A549 treated with Mapracorat at 1 μM for 4 hours (cell line): ENCODE measurements around the gene ZDHHC24. TPM values are rescaled to one million over a fixed set of nuclear protein-coding genes. Genes with fewer than 3 reads are reported as not detected.

ENCODE experiments used
- total RNA-seq: library from RNA; stranded (reverse); fragments of 200-300 nt; extraction: Qiagen RNA extraction; gene quantifications from 5 replicates; pipeline ENCODE4 v1.2.3, GENCODE V29; 2022

ZDHHC24 gene
- 6.2 to 14.4 TPM (median 13.6 TPM) in 5 replicates for total RNA-seq

GRCh38 chr11:66545701-66546367 is at the start of gene ZDHHC24:
Gene ZDHHC24 (minus strand): TSS chr11:66546048. CDS start chr11:66546003, 45 bp downstream.

GRCh38 chr11:66592457-66593302 is 46.8 kb upstream of the ZDHHC24 start, which contains the start of the genes CCDC87 and CCS:
Gene CCDC87 (minus strand): TSS chr11:66593063. CDS start chr11:66593015, 48 bp downstream.
Gene CCS (plus strand): TSS chr11:66593185. CDS start chr11:66593262, 77 bp downstream.

GRCh38 chr11:66568124-66568916 is 22.5 kb upstream of the ZDHHC24 start, which contains the start of gene CTSF:
Gene CTSF (minus strand): TSS chr11:66568606. CDS start chr11:66568486, 120 bp downstream.

GRCh38 chr11:66546368-66546965 is 619 bp upstream of the ZDHHC24 start, which contains the start of gene ACTN3:
Gene ACTN3 (plus strand): TSS chr11:66546903. CDS start chr11:66546938, 35 bp downstream.

GRCh38 chr11:66510271-66510989 is 35.4 kb downstream of the ZDHHC24 start, which contains the start of gene BBS1:
Gene BBS1 (plus strand): TSS chr11:66510635. CDS start chr11:66510660, 25 bp downstream.

GRCh38 chr11:66480117-66480938 is 65.5 kb downstream of the ZDHHC24 start, which contains the start of gene DPP3:
Gene DPP3 (plus strand): TSS chr11:66480434. CDS start chr11:66482201, 1,767 bp downstream.

Other genes starting within 250 kb of the ZDHHC24 start
- gene CD248, start 229.0 kb downstream of the ZDHHC24 start, total RNA-seq = not detected in 5 replicates
- gene RIN1, start 209.6 kb downstream of the ZDHHC24 start, total RNA-seq = 23.9 to 37.3 TPM (median 32.9 TPM) in 5 replicates
- 74.1 to 98.9 TPM (median 84.5 TPM) in 5 replicates for gene BRMS1, start 200.9 kb downstream of the ZDHHC24 start, total RNA-seq
- 12.7 to 20.1 TPM (median 17.5 TPM) in 5 replicates for gene B4GAT1, start 198.4 kb downstream of the ZDHHC24 start, total RNA-seq
- 6.4 to 7.5 TPM (median 6.8 TPM) in 5 replicates for gene SLC29A2, start 174.3 kb downstream of the ZDHHC24 start, total RNA-seq
- not detected in 5 replicates for gene NPAS4, start 125.0 kb downstream of the ZDHHC24 start, total RNA-seq
- gene MRPL11, start 107.2 kb downstream of the ZDHHC24 start, total RNA-seq = 96.7 to 118 TPM (median 111 TPM) in 5 replicates
- 3.6 to 5.6 TPM (median 5.1 TPM) in 5 replicates for gene PELI3, start 79.1 kb downstream of the ZDHHC24 start, total RNA-seq
- gene DPP3, start 65.6 kb downstream of the ZDHHC24 start, total RNA-seq = 52.7 to 59.0 TPM (median 57.5 TPM) in 5 replicates
- 8.2 to 11.7 TPM (median 9.5 TPM) in 5 replicates for gene BBS1, start 35.4 kb downstream of the ZDHHC24 start, total RNA-seq
- gene ACTN3, start 855 bp upstream of the ZDHHC24 start, total RNA-seq = not detected in 5 replicates
- gene CTSF, start 22.6 kb upstream of the ZDHHC24 start, total RNA-seq = 30.3 to 40.9 TPM (median 33.5 TPM) in 5 replicates
- gene CCDC87, start 47.0 kb upstream of the ZDHHC24 start, total RNA-seq = 0.60 to 0.67 TPM (median 0.63 TPM) in 5 replicates
- gene CCS, start 47.1 kb upstream of the ZDHHC24 start, total RNA-seq = 26.2 to 30.7 TPM (median 27.4 TPM) in 5 replicates
- 63.5 to 82.0 TPM (median 66.9 TPM) in 5 replicates for gene RBM14, start 70.6 kb upstream of the ZDHHC24 start, total RNA-seq
- 128 to 156 TPM (median 136 TPM) in 5 replicates for gene RBM4, start 92.7 kb upstream of the ZDHHC24 start, total RNA-seq
- 17.6 to 22.3 TPM (median 19.3 TPM) in 5 replicates for gene RBM4B, start 131.8 kb upstream of the ZDHHC24 start, total RNA-seq
- 8.7 to 10.7 TPM (median 9.7 TPM) in 5 replicates for gene SPTBN2, start 183.2 kb upstream of the ZDHHC24 start, total RNA-seq